ENCODE results near the gene RBM17.

The RBM17 gene

DNA sequence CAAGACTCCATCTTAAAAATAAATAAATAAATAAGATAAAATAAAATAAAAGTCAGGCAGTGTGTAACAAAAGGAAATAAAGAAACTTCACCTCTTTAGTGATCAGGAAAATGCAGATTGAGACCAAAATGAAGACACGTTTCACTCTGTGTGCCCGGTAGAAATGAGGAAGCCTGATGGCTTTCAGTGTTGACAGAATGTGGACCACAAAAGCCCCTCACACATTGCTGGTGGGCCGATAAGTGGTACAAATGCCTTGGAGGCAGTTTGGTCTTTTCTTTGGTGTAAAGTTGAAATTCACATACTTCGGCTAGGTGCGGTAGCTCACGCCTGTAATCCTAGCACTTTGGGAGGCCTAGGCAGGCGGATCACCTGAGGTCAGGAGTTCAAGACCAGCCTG, 69.4 kb downstream of the RBM17 start:
- no peak for DNase-seq (ENCODE audit: low spot score)
- POLR2A ChIA-PET (ENCODE audit: low non-redundant PET) = no interaction called here
- peak overlapping the region; percentile 69 for H3K27ac ChIP-seq
- CTCF ChIA-PET = no interaction called here
- TF ChIP-seq, protein P1, sequence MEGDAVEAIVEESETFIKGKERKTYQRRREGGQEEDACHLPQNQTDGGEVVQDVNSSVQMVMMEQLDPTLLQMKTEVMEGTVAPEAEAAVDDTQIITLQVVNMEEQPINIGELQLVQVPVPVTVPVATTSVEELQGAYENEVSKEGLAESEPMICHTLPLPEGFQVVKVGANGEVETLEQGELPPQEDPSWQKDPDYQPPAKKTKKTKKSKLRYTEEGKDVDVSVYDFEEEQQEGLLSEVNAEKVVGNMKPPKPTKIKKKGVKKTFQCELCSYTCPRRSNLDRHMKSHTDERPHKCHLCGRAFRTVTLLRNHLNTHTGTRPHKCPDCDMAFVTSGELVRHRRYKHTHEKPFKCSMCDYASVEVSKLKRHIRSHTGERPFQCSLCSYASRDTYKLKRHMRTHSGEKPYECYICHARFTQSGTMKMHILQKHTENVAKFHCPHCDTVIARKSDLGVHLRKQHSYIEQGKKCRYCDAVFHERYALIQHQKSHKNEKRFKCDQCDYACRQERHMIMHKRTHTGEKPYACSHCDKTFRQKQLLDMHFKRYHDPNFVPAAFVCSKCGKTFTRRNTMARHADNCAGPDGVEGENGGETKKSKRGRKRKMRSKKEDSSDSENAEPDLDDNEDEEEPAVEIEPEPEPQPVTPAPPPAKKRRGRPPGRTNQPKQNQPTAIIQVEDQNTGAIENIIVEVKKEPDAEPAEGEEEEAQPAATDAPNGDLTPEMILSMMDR (conservative IDR thresholded peaks at IDR 0.05; ENCODE audit: low read depth) = no peak

DNA sequence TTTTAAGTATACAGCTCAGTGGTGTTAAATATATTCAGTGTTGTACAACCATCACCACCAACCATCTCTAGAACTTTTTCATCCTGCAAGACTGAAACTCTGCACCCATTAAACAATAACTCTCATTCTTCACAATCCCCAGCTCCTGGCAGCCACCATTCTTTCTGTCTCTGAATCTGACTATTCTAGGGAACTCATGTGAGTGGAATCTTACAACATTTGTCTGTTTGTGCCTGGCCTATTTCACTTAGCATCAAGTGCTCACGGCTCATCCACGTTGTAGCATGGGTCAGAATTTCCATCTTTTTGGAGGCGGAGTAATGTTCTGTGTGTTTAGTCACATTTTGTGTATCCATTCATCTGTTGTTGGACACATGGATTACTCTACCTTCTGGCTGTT, 73.1 kb downstream of the RBM17 start:
- H3K27ac ChIP-seq = no peak overlapping the region
- no peak for DNase-seq (ENCODE audit: low spot score)
- TF ChIP-seq, protein P1 (conservative IDR thresholded peaks at IDR 0.05; ENCODE audit: low read depth) = no peak
- CTCF ChIA-PET = no interaction called here
- POLR2A ChIA-PET (ENCODE audit: low non-redundant PET) = interaction anchor here (0.6 kb wide), 1 partner anchor 192 kb away, joined by 4 read pairs; no protein-coding TSS in a partner anchor

DNA sequence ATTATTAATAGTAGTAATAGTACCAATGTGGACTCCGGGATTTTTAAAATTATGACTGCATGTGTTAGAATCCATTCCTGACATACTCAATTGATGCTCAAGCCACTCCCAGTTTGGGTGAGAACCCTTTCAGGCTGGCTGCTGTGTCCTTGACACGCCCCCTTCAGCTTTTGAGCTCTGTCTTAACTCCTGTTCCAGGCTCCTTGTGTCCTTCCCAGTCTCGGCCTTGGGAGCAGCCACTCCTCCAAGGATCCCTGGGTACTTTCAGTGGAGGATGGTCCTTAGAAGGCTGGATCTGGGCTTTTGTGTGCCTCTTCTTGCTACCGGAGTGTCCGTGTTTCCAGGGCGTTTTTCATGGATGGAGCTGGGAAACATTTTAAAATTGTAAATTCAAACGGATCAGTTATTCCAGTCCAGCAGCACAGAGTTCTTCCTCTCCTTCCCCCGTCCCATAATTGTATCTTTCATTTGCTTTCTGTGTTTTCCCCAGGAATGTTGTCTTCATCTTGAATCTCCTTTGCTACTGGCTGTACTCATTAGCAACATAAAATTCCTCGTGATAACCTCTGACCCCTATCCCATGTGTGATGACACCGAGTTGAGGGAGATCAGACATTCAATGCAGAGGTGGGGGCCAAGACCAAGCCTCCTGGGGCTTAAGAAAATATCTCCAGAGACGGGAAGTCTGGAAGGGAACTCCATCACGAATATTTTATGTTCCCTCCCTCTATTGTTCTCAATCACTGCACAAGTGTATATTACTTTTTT, 73.9 kb downstream of the RBM17 start:
- peak overlapping the region; percentile 83 for H3K27ac ChIP-seq
- ChIA-PET CTCF (interaction anchor here (1.1 kb wide), 1 partner anchor 239 kb away, joined by 5 read pairs; no protein-coding TSS in a partner anchor), POLR2A (ENCODE audit: low non-redundant PET) (no interaction called here)
- no peak for DNase-seq (ENCODE audit: low spot score)
- TF ChIP-seq, protein P1 (conservative IDR thresholded peaks at IDR 0.05; ENCODE audit: low read depth) = no peak

DNA sequence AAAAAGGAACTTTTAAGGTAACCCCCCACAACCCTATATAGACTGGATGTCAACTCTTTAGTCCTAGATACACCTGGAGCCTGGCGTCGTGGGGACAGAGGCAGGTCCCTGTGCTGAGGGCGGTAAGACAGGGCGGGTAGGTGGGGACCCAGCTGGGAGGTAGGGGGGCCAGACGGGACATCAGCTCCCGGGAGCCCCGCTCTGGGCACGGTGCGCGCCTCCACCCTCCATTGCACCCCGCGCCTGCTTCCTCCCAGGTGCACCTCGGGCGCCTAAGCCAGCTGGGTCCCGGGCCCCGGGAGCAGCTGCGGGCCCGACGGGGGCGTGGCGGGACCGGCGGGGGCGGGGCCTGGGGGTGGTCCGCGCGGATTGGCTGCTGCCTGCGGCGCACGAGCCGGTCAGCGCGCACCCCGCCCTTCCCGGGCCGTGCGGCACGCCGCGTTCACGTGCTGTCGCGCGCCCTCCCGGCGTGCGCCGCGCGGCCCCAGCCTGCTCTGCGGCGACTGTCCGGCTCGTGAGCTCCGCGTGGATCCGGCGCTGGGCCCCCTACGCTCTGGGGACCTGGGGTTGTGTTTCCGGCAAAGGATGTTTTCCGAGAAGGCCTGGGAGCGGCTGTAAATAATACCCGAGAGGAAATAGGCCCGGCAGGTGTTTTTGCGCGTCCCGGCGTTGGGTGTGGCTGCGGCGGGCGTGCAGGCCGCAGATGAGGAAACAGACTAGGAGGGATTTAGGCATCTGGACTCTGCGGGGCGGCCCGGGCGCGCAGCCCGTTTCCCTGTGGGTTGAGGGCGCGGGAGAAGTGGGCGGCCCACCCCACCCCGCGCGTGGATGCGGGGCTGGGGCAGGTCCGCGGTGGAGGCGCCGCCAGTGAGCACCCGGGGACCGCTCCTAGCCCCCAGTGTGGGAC, 74.8 kb downstream of the RBM17 start:
- DNase-seq (ENCODE audit: low spot score) = peak; percentile 87
- ChIA-PET CTCF (interaction anchor here (1.0 to 1.1 kb wide), 2 partner anchors 39 to 238 kb away, joined by 4 to 5 read pairs; partner anchors contain the start of gene PFKFB3), POLR2A (ENCODE audit: low non-redundant PET) (interaction anchor here (0.6 kb wide), 2 partner anchors 11 to 1928 kb away, joined by 3 read pairs; no protein-coding TSS in a partner anchor)
- TF ChIP-seq, protein P1 (conservative IDR thresholded peaks at IDR 0.05; ENCODE audit: low read depth) = no peak
- peak overlapping the region; percentile 83 for H3K27ac ChIP-seq

DNA sequence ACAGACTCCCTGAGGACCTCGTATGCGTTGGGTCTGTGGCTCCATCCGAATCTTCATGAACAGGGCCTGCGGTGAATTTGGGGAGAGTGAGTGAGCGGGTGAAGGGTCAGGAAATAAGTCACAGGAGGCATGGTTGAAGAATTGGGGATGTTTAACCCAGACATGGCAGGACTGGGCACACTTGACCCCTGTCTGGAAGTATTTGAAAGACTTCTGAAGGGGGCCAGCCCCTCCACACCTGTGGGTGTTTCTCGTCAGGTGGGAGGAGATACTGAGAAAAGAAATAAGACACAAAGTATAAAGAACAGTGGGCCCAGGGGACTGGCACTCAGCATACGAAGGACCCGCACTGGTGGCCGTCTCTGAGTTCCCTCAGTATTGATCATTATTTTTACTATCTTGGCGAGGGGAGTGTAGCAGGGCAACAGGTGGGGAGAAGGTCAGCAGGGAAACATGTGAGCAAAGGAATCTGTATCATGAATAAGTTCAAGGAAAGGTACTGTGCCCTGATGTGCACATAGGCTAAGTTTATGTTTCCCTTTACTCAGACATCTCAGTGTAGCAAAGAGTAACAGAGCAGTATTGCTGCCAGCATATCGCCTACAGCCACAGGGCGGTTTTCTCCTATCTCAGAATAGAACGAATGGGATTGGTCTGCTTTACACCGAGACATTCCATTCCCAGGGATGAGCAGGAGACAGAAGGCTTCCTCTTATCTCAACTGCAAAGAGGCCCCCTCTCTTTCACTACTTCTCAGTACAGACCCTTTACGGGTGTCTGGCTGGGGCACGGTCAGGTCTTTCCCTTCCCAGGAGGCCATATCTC, 75.6 kb downstream of the RBM17 start:
- TF ChIP-seq, protein P1 (conservative IDR thresholded peaks at IDR 0.05; ENCODE audit: low read depth) = no peak
- DNase-seq (ENCODE audit: low spot score) = no peak
- POLR2A ChIA-PET (ENCODE audit: low non-redundant PET) = no interaction called here
- H3K27ac ChIP-seq = peak overlapping the region; percentile 83
- CTCF ChIA-PET = interaction anchor here (1.0 kb wide), 1 partner anchor 38 kb away, joined by 4 read pairs; the partner anchor contains the start of gene PFKFB3

Data from RWPE1 (cell line).